ENCODE data around the gene PDE11A.

Gene PDE11A

GRCh38 chr2:177679611-177680605 is 392.7 kb downstream of the PDE11A start:
- Mint-ChIP-seq H3K9me3 (no peaks in the 10 kb centered on the region), H3K36me3 (no peaks in the 10 kb centered on the region), H3K27ac (no peak overlapping the region), H3K27me3 (peaks cover 9% of the 10 kb centered on the region), H3K4me1 (no peaks in the 10 kb centered on the region), H3K4me3 (no peak overlapping the region)
- CTCF ChIA-PET = no interaction called here
- no peak for DNase-seq

GRCh38 chr2:177678939-177679338 is 393.6 kb downstream of the PDE11A start:
- Mint-ChIP-seq H3K27ac (no peak overlapping the region), H3K4me1 (no peaks in the 10 kb centered on the region), H3K27me3 (peaks cover 9% of the 10 kb centered on the region), H3K4me3 (no peak overlapping the region), H3K36me3 (no peaks in the 10 kb centered on the region), H3K9me3 (no peaks in the 10 kb centered on the region)
- no peak for DNase-seq
- CTCF ChIA-PET = no interaction called here

- Mint-ChIP-seq H3K4me3 (no peak overlapping the region), H3K36me3 (no peaks in the 10 kb centered on the region), H3K27ac (no peak overlapping the region), H3K4me1 (no peaks in the 10 kb centered on the region), H3K27me3 (peaks cover 9% of the 10 kb centered on the region), H3K9me3 (no peaks in the 10 kb centered on the region)
- DNase-seq = no peak
- CTCF ChIA-PET = no interaction called here
These were observed 395.9 kb downstream of the PDE11A start for GRCh38 chr2:177676636-177677035.

- CTCF ChIA-PET = no interaction called here
- no peak for DNase-seq
- H3K27me3 Mint-ChIP-seq = peaks cover 11% of the 10 kb centered on the region
- H3K9me3 Mint-ChIP-seq = no peaks in the 10 kb centered on the region
- no peak overlapping the region for H3K27ac Mint-ChIP-seq
- no peak overlapping the region for H3K4me3 Mint-ChIP-seq
- peaks cover 1% of the 10 kb centered on the region for H3K4me1 Mint-ChIP-seq
- H3K36me3 Mint-ChIP-seq = no peaks in the 10 kb centered on the region
These were observed 396.8 kb downstream of the PDE11A start for GRCh38 chr2:177675825-177676224.

- H3K27me3 Mint-ChIP-seq = peaks cover 14% of the 10 kb centered on the region
- peaks cover 5% of the 10 kb centered on the region for H3K4me1 Mint-ChIP-seq
- no peak overlapping the region for H3K27ac Mint-ChIP-seq
- H3K4me3 Mint-ChIP-seq = no peak overlapping the region
- H3K9me3 Mint-ChIP-seq = no peaks in the 10 kb centered on the region
- DNase-seq = no peak
- no peaks in the 10 kb centered on the region for H3K36me3 Mint-ChIP-seq
- CTCF ChIA-PET = interaction anchor here (0.6 kb wide), 1 partner anchor 16 kb away, joined by 3 read pairs; no protein-coding TSS in a partner anchor
These were observed 397.2 kb downstream of the PDE11A start for GRCh38 chr2:177675350-177675821.

GRCh38 chr2:177673602-177674595 is 398.7 kb downstream of the PDE11A start:
- peaks cover 14% of the 10 kb centered on the region for H3K27me3 Mint-ChIP-seq
- H3K4me1 Mint-ChIP-seq = peaks cover 5% of the 10 kb centered on the region
- no peaks in the 10 kb centered on the region for H3K36me3 Mint-ChIP-seq
- no peak overlapping the region for H3K27ac Mint-ChIP-seq
- DNase-seq = no peak
- H3K9me3 Mint-ChIP-seq = no peaks in the 10 kb centered on the region
- CTCF ChIA-PET = no interaction called here
- H3K4me3 Mint-ChIP-seq = no peak overlapping the region

GRCh38 chr2:177671662-177672061 is 400.9 kb downstream of the PDE11A start:
- Mint-ChIP-seq H3K4me3 (no peak overlapping the region), H3K27ac (no peak overlapping the region), H3K27me3 (peaks cover 9% of the 10 kb centered on the region), H3K36me3 (no peaks in the 10 kb centered on the region), H3K9me3 (no peaks in the 10 kb centered on the region), H3K4me1 (peaks cover 5% of the 10 kb centered on the region)
- no peak for DNase-seq
- CTCF ChIA-PET = no interaction called here

- H3K27ac Mint-ChIP-seq = no peak overlapping the region
- H3K4me1 Mint-ChIP-seq = peaks cover 5% of the 10 kb centered on the region
- no peaks in the 10 kb centered on the region for H3K36me3 Mint-ChIP-seq
- no peaks in the 10 kb centered on the region for H3K9me3 Mint-ChIP-seq
- DNase-seq = no peak
- H3K27me3 Mint-ChIP-seq = peaks cover 5% of the 10 kb centered on the region
- H3K4me3 Mint-ChIP-seq = no peak overlapping the region
- CTCF ChIA-PET = no interaction called here
These were observed 401.6 kb downstream of the PDE11A start for GRCh38 chr2:177670791-177671535.

GRCh38 chr2:177669625-177670330 is 402.8 kb downstream of the PDE11A start:
- Mint-ChIP-seq H3K27me3 (peaks cover 4% of the 10 kb centered on the region), H3K4me3 (no peak overlapping the region), H3K27ac (no peak overlapping the region), H3K36me3 (no peaks in the 10 kb centered on the region), H3K4me1 (peaks cover 5% of the 10 kb centered on the region), H3K9me3 (no peaks in the 10 kb centered on the region)
- CTCF ChIA-PET = interaction anchor here (1.4 kb wide), 1 partner anchor 10 kb away, joined by 3 read pairs; no protein-coding TSS in a partner anchor
- no peak for DNase-seq

GRCh38 chr2:177669201-177669600 is 403.4 kb downstream of the PDE11A start:
- no peak overlapping the region for H3K27ac Mint-ChIP-seq
- H3K9me3 Mint-ChIP-seq = no peaks in the 10 kb centered on the region
- peaks cover 5% of the 10 kb centered on the region for H3K4me1 Mint-ChIP-seq
- peaks cover 4% of the 10 kb centered on the region for H3K27me3 Mint-ChIP-seq
- H3K36me3 Mint-ChIP-seq = no peaks in the 10 kb centered on the region
- CTCF ChIA-PET = interaction anchor here (1.1 to 1.4 kb wide), 2 partner anchors 9 to 65 kb away, joined by 3 to 4 read pairs; no protein-coding TSS in a partner anchor
- H3K4me3 Mint-ChIP-seq = no peak overlapping the region
- no peak for DNase-seq

- CTCF ChIA-PET = interaction anchor here (1.1 to 1.4 kb wide), 2 partner anchors 9 to 64 kb away, joined by 3 to 4 read pairs; no protein-coding TSS in a partner anchor
- Mint-ChIP-seq H3K27me3 (peaks cover 4% of the 10 kb centered on the region), H3K27ac (no peak overlapping the region), H3K4me3 (no peak overlapping the region), H3K9me3 (no peaks in the 10 kb centered on the region), H3K4me1 (peaks cover 5% of the 10 kb centered on the region), H3K36me3 (no peaks in the 10 kb centered on the region)
- DNase-seq = no peak
These were observed 404.0 kb downstream of the PDE11A start for GRCh38 chr2:177668617-177669016.

- DNase-seq = no peak
- Mint-ChIP-seq H3K9me3 (no peaks in the 10 kb centered on the region), H3K27me3 (peaks cover 4% of the 10 kb centered on the region), H3K27ac (no peak overlapping the region), H3K4me1 (peaks cover 5% of the 10 kb centered on the region), H3K4me3 (no peak overlapping the region), H3K36me3 (no peaks in the 10 kb centered on the region)
- CTCF ChIA-PET = interaction anchor here (0.6 kb wide), 1 partner anchor 56 kb away, joined by 3 read pairs; no protein-coding TSS in a partner anchor
These were observed 405.0 kb downstream of the PDE11A start for GRCh38 chr2:177667626-177668025.

GRCh38 chr2:177666408-177666807 is 406.2 kb downstream of the PDE11A start:
- no peak for DNase-seq
- H3K36me3 Mint-ChIP-seq = no peaks in the 10 kb centered on the region
- H3K4me1 Mint-ChIP-seq = peaks cover 5% of the 10 kb centered on the region
- no peak overlapping the region for H3K27ac Mint-ChIP-seq
- H3K4me3 Mint-ChIP-seq = no peak overlapping the region
- CTCF ChIA-PET = interaction anchor here (1.0 kb wide), 1 partner anchor 334 kb away, joined by 3 read pairs; no protein-coding TSS in a partner anchor
- no peaks in the 10 kb centered on the region for H3K9me3 Mint-ChIP-seq
- peaks cover 4% of the 10 kb centered on the region for H3K27me3 Mint-ChIP-seq

Data from activated naive CD4-positive, alpha-beta T cell treated with anti-CD3 and anti-CD28 coated beads, Interleukin-2, amount 10 ng/mL, durations not matched to agents 7 days and 5 days (primary cell).